ENCODE results near the gene REST.

- no peak for TF ChIP-seq CTCF (conservative IDR thresholded peaks at IDR 0.05)
- no peak for TF ChIP-seq EZH2 (IDR thresholded peaks at IDR 0.05; ENCODE audit: low read depth)
Observed at GRCh38 chr4:56908206-56909085, 746 bp downstream of the REST start.
